Ishikawa (cell line): Measurements from ENCODE around the gene MOBP.

Experiments
- CEBPB ChIP-seq: IDR thresholded peaks from 2 replicates; pipeline ENCODE4 v1.6.1; 2012
- CREB1 ChIP-seq: IDR thresholded peaks from 2 replicates; pipeline ENCODE4 v1.6.1; 2012; ENCODE audit warnings: low read depth
- EGR1 ChIP-seq: IDR thresholded peaks from 2 replicates; pipeline ENCODE4 v1.6.1; 2012
- EP300 ChIP-seq: IDR thresholded peaks from 2 replicates; pipeline ENCODE4 v1.6.1; 2012; ENCODE audit warnings: borderline replicate concordance
- NFIC ChIP-seq: IDR thresholded peaks from 2 replicates; pipeline ENCODE4 v1.6.1; 2012
- RAD21 ChIP-seq: IDR thresholded peaks from 2 replicates; pipeline ENCODE4 v1.6.1; 2012; ENCODE audit warnings: low read depth
- TCF12 ChIP-seq: IDR thresholded peaks from 2 replicates; pipeline ENCODE4 v1.6.1; 2012; ENCODE audit warnings: low read depth
- TEAD4 ChIP-seq: IDR thresholded peaks from 2 replicates; pipeline ENCODE4 v1.6.1; 2012
- YY1 ChIP-seq: IDR thresholded peaks from 2 replicates; pipeline ENCODE4 v1.6.1; 2012; ENCODE audit warnings: low read depth
- TF ChIP-seq, protein P1 (sequence below): IDR thresholded peaks from 2 replicates; pipeline ENCODE4 v1.6.1; 2012; ENCODE audit warnings: low read depth, mild to moderate bottlenecking
- TF ChIP-seq, protein P2 (sequence below): IDR thresholded peaks from 2 replicates; pipeline ENCODE4 v1.6.1; 2012
- TF ChIP-seq, protein P3 (sequence below): IDR thresholded peaks from 2 replicates; pipeline ENCODE4 v1.6.1; 2012

DNA sequence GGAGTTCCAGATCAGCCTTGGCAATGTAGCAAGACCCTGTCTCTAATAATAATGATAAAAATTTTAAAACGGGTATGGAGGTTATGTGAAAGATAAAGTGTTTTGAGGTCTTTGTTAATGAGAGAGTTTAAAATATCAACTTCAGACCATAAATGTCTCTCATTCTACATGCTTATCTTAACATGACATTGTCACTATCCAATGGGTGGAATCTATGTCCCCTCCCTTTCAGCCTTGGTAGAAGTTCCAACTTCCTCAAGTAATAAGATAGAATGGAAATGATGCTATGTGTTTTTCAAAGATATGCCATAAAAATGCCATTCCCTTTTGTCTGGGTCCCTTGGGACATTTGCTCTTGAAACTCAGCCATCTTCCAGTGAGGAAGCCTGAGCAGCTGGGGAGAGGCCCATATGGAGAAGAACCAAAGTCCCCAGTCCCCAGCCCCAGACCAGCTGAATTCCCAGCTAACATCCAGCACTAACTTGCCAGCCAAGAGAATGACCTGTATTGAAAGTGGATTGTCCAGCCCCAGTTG lies 44.0 kb upstream of the MOBP start:
- TF ChIP-seq, protein P1, sequence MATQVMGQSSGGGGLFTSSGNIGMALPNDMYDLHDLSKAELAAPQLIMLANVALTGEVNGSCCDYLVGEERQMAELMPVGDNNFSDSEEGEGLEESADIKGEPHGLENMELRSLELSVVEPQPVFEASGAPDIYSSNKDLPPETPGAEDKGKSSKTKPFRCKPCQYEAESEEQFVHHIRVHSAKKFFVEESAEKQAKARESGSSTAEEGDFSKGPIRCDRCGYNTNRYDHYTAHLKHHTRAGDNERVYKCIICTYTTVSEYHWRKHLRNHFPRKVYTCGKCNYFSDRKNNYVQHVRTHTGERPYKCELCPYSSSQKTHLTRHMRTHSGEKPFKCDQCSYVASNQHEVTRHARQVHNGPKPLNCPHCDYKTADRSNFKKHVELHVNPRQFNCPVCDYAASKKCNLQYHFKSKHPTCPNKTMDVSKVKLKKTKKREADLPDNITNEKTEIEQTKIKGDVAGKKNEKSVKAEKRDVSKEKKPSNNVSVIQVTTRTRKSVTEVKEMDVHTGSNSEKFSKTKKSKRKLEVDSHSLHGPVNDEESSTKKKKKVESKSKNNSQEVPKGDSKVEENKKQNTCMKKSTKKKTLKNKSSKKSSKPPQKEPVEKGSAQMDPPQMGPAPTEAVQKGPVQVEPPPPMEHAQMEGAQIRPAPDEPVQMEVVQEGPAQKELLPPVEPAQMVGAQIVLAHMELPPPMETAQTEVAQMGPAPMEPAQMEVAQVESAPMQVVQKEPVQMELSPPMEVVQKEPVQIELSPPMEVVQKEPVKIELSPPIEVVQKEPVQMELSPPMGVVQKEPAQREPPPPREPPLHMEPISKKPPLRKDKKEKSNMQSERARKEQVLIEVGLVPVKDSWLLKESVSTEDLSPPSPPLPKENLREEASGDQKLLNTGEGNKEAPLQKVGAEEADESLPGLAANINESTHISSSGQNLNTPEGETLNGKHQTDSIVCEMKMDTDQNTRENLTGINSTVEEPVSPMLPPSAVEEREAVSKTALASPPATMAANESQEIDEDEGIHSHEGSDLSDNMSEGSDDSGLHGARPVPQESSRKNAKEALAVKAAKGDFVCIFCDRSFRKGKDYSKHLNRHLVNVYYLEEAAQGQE = no peak
- TF ChIP-seq EGR1 = no peak
- TF ChIP-seq, protein P2, sequence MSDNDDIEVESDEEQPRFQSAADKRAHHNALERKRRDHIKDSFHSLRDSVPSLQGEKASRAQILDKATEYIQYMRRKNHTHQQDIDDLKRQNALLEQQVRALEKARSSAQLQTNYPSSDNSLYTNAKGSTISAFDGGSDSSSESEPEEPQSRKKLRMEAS = no peak
- TF ChIP-seq EP300 = no peak
- no peak for TF ChIP-seq YY1
- no peak for TF ChIP-seq TEAD4
- no peak for TF ChIP-seq CREB1
- no peak for TF ChIP-seq CEBPB
- no peak for TF ChIP-seq RAD21
- TF ChIP-seq, protein P3, sequence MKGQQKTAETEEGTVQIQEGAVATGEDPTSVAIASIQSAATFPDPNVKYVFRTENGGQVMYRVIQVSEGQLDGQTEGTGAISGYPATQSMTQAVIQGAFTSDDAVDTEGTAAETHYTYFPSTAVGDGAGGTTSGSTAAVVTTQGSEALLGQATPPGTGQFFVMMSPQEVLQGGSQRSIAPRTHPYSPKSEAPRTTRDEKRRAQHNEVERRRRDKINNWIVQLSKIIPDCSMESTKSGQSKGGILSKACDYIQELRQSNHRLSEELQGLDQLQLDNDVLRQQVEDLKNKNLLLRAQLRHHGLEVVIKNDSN = no peak
- TF ChIP-seq TCF12 = no peak
- TF ChIP-seq NFIC = no peak
